ENCODE results near the gene LBP.

- no peak for TF ChIP-seq CTCF (IDR thresholded peaks at IDR 0.05 in 8 of 11, conservative IDR thresholded peaks at IDR 0.05 in 3 of 11)
- no peak for TF ChIP-seq POLR2A (IDR thresholded peaks at IDR 0.05)
Measured at GRCh38 chr20:38373231-38373867, 27.1 kb downstream of the LBP start.

All from spleen (tissue), 7 donors.